NCI-H1417 treated with DMSO at 0.1 percent for 48 hours (cell line): ENCODE data around the gene ADORA3.
"Not testable (repeated sequence)": the region's sequence is repeated elsewhere in the genome, so short reads cannot be mapped to it uniquely, and the experiment has no call there.

Experiments
- DNase-seq: peaks from one replicate; lab custom pipeline; 2025; lab: John Stamatoyannopoulos, UW

ADORA3 gene

GRCh38 chr1:111503585-111504060 lies at the start of gene ADORA3, which contains the start of gene TMIGD3:
Gene ADORA3 (minus strand): TSS chr1:111503633. CDS start chr1:111503354, 279 bp downstream.
Gene TMIGD3 (minus strand): TSS chr1:111503633. CDS start chr1:111503354, 279 bp downstream.
- no peak for DNase-seq

- DNase-seq, result no peak
Observed at GRCh38 chr1:111553196-111553595, 49.8 kb upstream of the ADORA3 start.

DNA sequence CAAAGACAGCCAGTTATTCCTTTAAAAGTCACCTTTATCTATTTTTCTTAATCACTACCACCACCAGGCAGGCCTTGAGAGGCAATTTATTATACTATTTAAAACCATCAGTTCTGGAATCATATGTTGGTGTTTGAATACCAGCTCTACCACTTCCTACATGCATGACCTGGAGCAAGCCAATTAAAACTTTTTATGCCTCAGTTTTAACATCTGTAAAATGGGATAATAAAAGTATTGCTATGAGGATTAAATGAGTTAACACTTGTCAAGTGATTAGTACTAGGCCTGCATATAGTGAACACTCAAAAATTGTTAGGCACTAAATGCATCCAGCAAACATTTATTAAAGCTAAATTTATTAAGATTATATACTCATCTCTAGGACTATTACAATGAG lies 49.2 kb upstream of the ADORA3 start:
- DNase-seq, result no peak

DNA sequence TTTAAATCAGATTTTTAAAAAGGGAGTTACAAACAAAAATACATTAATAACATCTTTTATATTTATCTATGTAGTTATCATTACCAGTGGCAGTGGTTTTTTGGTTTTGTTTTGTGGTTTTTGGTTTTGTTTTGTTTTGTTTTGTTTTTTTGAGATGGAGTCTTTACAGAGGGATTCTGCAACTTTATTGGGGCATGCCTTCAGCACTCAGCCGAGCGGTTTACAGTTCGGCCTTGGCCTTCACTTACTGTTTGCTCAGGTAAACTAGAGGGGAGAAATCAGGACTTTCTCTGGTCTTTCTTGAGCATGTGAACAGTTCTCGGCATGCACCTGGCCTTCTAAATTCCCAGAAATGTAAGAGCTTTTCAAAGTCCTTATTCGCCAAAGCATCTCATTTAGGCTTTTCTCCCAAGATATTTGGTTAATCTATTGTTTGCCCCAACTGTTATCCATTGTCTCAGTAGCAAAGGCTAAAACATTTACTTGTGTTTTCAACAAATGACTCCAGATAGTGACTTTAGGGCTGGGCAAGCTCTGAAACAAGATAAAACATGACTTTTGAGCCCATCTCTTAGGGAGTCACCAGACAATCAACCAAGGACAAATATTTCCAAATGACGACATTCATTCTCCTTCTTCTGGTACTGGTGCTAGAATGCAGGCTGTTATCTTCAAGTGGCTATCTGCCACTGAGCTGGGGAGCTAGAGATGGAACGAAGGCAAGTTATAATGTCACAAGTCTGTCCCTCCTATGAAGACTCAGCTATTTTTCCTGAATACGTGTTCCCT lies 48.4 kb upstream of the ADORA3 start:
- no peak for DNase-seq

DNA sequence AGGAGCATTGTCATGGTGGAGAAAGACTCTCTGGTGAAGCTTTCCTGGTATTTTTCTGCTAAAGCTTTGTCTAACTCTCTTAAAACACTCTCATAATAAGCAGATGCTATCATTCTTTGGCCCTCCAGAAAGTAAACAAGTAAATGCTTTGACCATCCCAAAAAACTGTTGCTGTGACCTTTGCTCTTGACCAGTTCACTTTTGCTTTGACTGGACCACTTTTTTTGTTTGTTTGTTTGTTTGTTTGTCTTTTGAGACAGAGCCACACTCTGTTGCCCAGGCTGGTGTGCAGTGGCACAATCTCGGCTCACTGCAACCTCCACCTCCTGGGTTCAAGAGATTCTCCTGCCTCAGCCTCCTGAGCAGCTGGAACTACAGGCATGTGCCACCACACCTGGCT lies 44.4 kb upstream of the ADORA3 start:
- DNase-seq, result not testable (repeated sequence)

GRCh38 chr1:111542187-111542586 lies 38.8 kb upstream of the ADORA3 start:
- DNase-seq, result no peak

DNA sequence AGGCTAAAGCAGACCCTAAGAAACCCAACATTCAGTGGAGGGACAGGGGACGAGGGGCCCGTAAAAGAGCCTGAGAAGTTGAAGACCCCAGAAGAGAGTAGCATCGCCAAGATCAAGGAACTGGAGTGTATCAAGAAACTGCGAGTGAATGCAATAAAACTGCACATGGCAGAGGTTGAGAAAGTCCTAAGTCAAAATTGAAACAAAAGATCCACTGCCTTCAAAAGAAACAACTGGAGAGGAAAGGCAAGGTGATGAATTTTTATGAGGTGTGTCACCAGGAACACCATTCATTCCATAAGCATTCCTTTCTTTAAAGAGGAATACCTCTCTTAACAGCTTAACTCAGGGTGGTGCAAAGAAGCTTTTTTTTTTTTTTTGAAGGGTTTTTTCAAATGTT lies 38.3 kb upstream of the ADORA3 start:
- no peak for DNase-seq

- DNase-seq, result no peak
Observed at GRCh38 chr1:111540928-111541327, 37.5 kb upstream of the ADORA3 start.

DNA sequence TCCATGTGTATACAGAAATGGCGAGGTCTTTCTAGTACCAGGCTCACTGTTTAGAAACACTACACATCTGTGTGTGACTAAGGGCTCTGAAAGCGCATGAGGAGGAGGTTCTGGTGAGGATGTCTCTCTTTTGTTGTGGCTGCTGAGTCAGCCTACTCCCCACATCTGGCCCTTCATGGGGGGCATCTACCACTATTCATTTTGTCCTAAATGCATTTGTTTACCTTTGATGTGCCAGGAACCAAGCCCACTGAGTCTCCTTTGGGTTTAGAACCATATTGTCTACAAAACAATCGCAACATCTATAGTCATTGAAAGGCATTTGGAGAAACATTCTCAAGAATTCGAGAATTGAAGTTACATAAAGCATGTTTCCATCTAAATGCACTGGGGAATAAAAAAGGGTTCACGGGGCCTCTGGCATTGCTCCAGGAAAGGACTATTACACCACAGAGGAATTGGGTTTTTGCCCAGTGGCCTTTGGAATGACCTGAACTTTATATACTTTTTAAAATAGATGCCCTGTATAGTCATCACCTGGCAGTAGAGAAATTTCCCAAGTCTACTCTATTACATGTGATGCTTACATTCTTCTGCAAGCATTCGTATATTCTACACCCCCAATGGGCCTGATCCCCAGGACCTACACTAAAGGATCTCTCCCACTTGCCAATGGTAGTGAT lies 35.1 kb upstream of the ADORA3 start:
- DNase-seq, result no peak

DNA sequence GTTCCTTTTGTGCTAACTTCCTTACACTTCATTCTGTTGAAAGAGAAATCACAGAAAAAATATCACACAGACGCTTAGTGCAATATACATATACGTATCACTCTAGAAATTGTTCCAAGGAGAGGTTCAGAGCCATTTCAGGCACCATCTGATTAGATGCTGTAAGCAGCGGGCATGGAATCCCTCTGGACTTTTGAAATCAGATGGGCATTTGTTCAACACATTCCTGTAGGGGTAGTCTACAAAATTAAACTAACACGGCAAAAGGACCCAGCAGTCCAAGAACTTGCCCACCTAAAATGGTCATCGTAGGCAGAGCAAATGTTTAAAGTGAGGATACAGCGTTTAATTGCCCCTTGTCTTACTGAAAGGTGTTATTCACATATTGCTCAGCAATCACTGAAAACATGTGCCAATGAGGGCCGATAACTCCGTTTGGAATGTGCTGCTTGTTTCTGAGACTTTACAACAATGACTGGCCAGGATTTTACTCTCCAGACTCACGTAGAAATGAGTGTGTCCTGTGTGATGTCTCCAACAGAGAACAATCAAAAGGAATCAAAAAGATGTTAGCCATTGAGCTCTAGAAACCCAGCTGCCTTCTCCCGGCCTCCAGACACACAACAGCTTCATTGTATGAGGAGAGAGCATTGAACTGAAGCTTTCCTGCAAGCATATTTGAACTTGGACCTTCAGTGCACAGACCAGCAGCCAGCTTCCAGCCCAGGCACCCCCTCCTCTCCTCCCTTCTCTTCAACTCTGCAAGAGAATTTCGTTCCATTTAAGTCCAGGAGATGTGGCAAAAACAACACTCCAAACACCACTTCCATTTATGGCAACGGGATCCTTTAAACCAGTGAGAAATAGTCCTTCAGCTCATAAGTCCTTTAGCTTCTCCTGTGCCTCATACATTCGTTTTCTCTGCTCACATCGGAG lies 32.1 kb upstream of the ADORA3 start:
- no peak for DNase-seq

DNA sequence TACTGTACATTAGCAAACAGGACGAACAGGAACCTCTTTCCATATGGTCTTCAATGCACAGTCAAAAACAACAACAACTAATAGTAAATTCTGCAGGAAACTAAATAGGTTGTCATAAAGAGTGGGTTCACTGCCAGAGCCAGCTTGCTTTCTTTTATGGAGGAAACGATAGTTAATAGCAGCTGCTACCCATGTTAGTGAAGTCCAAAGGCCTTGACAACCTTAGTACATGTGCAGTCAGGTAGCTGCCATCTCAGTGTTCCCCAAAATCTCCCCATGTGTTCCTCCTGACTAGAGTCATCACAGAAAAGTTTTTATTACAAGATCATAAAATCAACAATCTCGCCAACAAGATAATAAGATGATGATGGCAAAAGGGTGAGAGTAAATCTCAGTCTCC lies 16.6 kb upstream of the ADORA3 start:
- no peak for DNase-seq

DNA sequence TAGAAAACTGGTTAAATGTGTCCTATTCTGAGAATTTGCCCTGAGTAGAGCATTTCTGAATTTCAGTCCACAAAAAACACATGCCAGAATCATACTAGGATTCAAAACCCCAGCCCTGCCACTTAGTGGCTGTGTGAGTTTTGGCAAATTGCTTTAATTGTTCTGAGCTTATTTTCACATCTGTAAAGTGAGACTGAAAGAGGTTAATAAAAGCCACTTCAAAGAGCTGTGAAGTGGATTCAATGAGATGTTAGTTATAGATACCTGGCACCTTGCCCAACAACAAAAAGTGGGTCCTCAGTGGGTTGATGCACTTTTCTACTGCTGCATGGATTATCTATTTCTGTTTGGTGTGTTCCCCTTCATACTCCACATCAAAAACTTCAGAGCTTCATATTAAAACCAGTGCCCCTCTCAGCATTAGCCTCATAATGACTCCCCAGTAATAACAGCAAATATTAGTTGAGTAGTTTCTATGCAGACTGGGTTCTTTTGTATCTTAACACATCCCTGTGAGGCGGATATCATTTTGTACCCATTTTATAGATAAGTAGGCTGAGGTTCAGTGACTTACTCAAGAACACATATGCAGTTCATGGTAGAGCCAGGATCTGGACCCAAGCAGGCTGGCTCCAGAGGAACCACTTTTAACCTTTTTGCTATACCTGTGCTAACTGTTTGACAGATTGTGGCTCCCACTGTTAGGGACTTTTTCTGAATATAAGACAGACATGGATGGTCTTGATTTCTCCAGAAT lies 14.2 kb upstream of the ADORA3 start:
- peak; percentile 51 for DNase-seq

- DNase-seq, result no peak
Observed at GRCh38 chr1:111516005-111516535, 12.6 kb upstream of the ADORA3 start.

GRCh38 chr1:111515291-111516004 lies 12.0 kb upstream of the ADORA3 start:
- DNase-seq, result no peak

DNA sequence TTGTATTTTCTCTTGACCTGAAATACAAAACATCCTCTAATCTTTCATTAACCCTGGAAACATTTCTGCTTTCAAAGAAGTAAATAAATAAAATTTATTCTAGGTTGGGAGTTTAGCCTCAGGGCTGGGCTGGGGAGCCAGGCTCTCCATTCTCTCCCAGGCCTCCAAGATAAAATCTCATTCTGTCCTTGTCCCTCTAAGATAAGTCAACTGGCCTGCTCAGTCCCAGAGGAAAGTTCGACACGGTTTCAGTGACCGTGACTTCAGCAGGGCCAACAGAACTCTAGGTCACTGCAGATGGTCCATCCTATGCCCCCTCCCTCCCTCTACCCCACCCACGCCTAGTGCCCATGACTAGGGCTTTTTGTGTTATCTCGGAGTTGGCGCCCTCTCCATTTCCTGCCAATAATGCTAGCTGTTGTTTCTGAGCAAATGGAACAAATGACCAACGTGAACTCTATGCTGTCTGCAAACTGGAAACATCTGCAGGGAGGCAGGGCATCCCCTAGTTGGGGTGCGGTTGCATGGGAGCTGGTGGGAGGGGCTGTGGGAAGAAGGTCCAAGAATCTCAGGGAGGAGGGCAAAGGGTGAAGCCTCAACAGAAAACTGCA lies 10.1 kb upstream of the ADORA3 start:
- no peak for DNase-seq

DNA sequence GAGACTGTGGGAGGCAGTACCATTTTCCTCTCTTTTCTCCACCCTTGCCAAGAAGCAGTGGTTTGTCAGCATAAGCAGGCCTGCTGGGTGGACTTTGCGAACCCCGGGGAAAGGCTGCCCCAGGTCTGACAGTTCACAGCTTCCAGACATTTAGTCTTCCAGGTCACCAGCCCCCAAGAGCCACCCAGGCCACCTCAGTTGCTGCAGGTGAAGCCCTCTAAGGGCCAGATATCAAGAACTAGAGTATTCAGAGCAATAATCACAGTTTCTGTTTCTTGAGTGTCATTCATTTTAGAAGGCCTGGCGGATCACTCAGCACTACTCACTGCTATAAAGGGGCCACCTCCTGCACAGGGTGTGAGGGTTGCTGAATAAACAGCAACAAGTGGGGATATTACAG lies 9.5 kb upstream of the ADORA3 start:
- no peak for DNase-seq

GRCh38 chr1:111512132-111512889 lies 8.9 kb upstream of the ADORA3 start:
- DNase-seq, result no peak

- no peak for DNase-seq
Observed at GRCh38 chr1:111511370-111511769, 7.9 kb upstream of the ADORA3 start.

DNA sequence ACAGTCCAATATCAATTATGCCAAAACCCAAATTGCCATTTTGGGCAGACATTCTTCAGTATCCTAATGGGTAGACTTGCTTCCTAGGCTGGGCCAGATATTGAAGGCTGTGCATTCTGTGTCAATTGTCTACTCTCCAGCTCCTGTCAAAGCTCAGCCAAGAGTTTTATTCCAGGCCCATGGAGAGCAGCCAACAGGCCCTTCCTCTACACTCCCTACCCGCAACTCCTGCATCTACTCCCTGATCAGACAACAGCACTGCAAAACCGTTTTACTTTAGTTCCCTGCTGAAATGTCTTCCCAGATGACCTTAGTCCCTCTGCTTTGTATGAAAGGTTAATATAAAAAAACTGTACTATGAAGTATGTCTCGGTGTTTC lies 6.6 kb upstream of the ADORA3 start:
- no peak for DNase-seq
